ENCODE measurements around the gene ELOB. TPM values are rescaled to one million over a fixed set of nuclear protein-coding genes. Genes with fewer than 3 reads are reported as not detected.

Gene ELOB
- total and polyA plus RNA-seq, 2 donors (not counting 1 experiment from before 2014, with no cell fraction given), result 124 to 436 TPM

GRCh38 chr16:2783581-2784357 is 6.7 kb upstream of the ELOB start:
- Histone ChIP-seq H3K9me3 (ENCODE audit: control insufficient read depth, insufficient read depth, low read depth, low read length) (no peaks in the 10 kb centered on the region), H3K36me3 (ENCODE audit: control insufficient read depth, insufficient read depth, low read length) (no peaks in the 10 kb centered on the region), H2AFZ (ENCODE audit: low read length) (no peak overlapping the region), H3K9ac (ENCODE audit: insufficient read depth, low read length) (no peak overlapping the region), H3K4me3 (replicated peaks in 1 of 4; ENCODE audit: control extremely low read depth in 1 of 4, insufficient read depth in 1 of 4, low read depth in 3 of 4, low read length in 4 of 4) (no peak overlapping the region), H3K79me2 (ENCODE audit: control insufficient read depth, insufficient read depth, low read length) (no peaks in the 10 kb centered on the region), H4K20me1 (ENCODE audit: control insufficient read depth, extremely low read depth, insufficient read depth, low read length) (no peaks in the 10 kb centered on the region), H3K4me1 (ENCODE audit: control insufficient read depth, extremely low read depth, insufficient read depth, low read length) (no peaks in the 10 kb centered on the region), H3K27me3 (ENCODE audit: control insufficient read depth, insufficient read depth, low read length) (peaks cover 26% of the 10 kb centered on the region), H3K27ac (ENCODE audit: insufficient read depth, low read length) (no peak overlapping the region), H3K4me2 (ENCODE audit: extremely low read depth, insufficient read depth, low read length) (no peak overlapping the region)
- DNase-seq (ENCODE audit: low read depth in 2 of 2), result no peak
- TF ChIP-seq CTCF (conservative IDR thresholded peaks at IDR 0.05 in 1 of 2, IDR thresholded peaks at IDR 0.05 in 1 of 2; ENCODE audit: low read depth in 1 of 2, low read length in 2 of 2) (no peak), EZH2 (IDR thresholded peaks at IDR 0.05; ENCODE audit: low read length, missing control alignments) (no peak)

DNA sequence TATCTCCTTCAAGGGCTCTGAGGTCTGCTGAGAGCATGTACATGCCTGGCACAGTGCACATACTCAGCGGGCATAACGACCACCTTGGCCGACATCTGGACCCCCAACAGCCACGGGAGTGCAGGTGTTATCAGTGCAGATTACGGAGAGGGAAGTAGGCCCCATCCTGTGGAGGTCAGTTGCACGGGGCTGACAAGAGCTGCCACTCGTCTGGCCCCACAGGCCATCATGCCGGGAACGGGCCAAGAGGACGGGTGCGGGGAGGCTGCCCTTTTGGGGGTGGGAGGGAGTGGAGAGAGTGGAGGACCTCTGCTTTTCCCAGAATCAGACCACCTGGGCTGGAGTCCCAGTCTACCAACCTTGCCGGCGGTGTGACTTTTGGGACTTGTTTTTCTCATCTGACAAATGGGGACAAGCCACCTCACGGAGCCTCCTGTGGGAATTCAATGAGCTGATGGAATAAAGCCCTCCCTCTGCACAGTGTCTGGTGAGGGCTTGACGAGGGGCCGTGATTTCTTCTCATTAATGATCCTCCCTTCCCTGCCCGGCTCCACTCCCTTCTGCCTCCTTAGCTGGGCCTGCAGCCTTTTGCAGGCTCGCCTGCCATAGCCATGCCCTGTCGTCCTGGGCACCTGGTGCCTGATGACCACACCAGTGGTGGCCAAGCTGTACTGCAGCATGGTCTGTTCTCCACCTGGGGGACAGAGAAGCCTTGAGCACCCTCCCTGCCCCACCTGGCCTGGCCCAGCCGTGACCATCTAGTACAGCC is 5.7 kb upstream of the ELOB start:
- no peaks in the 10 kb centered on the region for H3K36me3 ChIP-seq (ENCODE audit: control insufficient read depth, insufficient read depth, low read length)
- H3K4me1 ChIP-seq (ENCODE audit: control insufficient read depth, extremely low read depth, insufficient read depth, low read length), result peaks cover 7% of the 10 kb centered on the region
- no peak overlapping the region for H3K4me3 ChIP-seq (replicated peaks in 1 of 4; ENCODE audit: control extremely low read depth in 1 of 4, insufficient read depth in 1 of 4, low read depth in 3 of 4, low read length in 4 of 4)
- no peak overlapping the region for H3K27ac ChIP-seq (ENCODE audit: insufficient read depth, low read length)
- H3K27me3 ChIP-seq (ENCODE audit: control insufficient read depth, insufficient read depth, low read length), result peaks cover 23% of the 10 kb centered on the region
- no peak for TF ChIP-seq EZH2 (IDR thresholded peaks at IDR 0.05; ENCODE audit: low read length, missing control alignments)
- no peak for TF ChIP-seq CTCF (conservative IDR thresholded peaks at IDR 0.05 in 1 of 2, IDR thresholded peaks at IDR 0.05 in 1 of 2; ENCODE audit: low read depth in 1 of 2, low read length in 2 of 2)
- H3K9me3 ChIP-seq (ENCODE audit: control insufficient read depth, insufficient read depth, low read depth, low read length), result no peaks in the 10 kb centered on the region
- peaks cover 8% of the 10 kb centered on the region for H3K79me2 ChIP-seq (ENCODE audit: control insufficient read depth, insufficient read depth, low read length)
- H3K9ac ChIP-seq (ENCODE audit: insufficient read depth, low read length), result no peak overlapping the region
- no peak for DNase-seq (ENCODE audit: low read depth in 2 of 2)
- no peak overlapping the region for H3K4me2 ChIP-seq (ENCODE audit: extremely low read depth, insufficient read depth, low read length)
- no peak overlapping the region for H2AFZ ChIP-seq (ENCODE audit: low read length)
- H4K20me1 ChIP-seq (ENCODE audit: control insufficient read depth, extremely low read depth, insufficient read depth, low read length), result no peaks in the 10 kb centered on the region

Measured in fibroblast of lung (primary cell).